ENCODE results near the gene MKKS. TPM values are rescaled to one million over a fixed set of nuclear protein-coding genes. Genes with fewer than 3 reads are reported as not detected.

MKKS gene
- polyA plus RNA-seq, 1 of the 3 experiments (the other 2 are of a cell fraction), result 10.1 TPM

DNA sequence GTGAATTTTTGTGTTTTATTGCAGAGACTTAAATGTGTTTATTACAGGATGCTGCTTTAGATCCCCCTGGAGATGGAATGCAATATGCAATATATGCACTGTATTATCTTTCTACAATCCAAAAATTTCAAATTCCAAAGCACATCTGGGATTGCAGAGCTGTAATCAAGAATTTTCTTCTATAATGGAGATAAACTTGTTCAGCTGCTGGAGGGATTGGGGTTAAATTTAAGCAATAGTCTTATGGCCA, 66.4 kb downstream of the MKKS start:
- Histone ChIP-seq H3K79me2 (ENCODE audit: insufficient read depth) (no peaks in the 10 kb centered on the region), H3K4me1 (ENCODE audit: control insufficient read depth in 1 of 2, insufficient read depth in 2 of 2, low read depth in 1 of 2, low read length in 1 of 2) (peaks cover 0 to 8% of the 10 kb centered on the region in 2 experiments; a peak in 2 of 4 replicates), H3K9me3 (no peaks in the 10 kb centered on the region), H4K20me1 (ENCODE audit: insufficient read depth) (no peaks in the 10 kb centered on the region), H3K9ac (no peak overlapping the region), H2AFZ (ENCODE audit: low read depth) (no peak overlapping the region), H3K4me3 (ENCODE audit: low read depth in 2 of 2, low read length in 1 of 2) (no peak overlapping the region), H3K27ac (ENCODE audit: low read depth in 2 of 2, low read length in 1 of 2) (no peak overlapping the region), H3K27me3 (ENCODE audit: insufficient read depth) (no peaks in the 10 kb centered on the region), H3K36me3 (replicated peaks in 1 of 2; ENCODE audit: control insufficient read depth in 1 of 2, insufficient read depth in 2 of 2, low read length in 1 of 2) (no peaks in the 10 kb centered on the region), H3K9me2 (no peaks in the 10 kb centered on the region), H3F3A (replicated peaks; ENCODE audit: insufficient read depth) (peaks cover 9% of the 10 kb centered on the region), H3K4me2 (no peak overlapping the region)
- TF ChIP-seq NFIC (IDR thresholded peaks at IDR 0.05; ENCODE audit: borderline replicate concordance) (no peak), SMC3 (IDR thresholded peaks at IDR 0.05; ENCODE audit: low read depth, low read length) (no peak), ELF1 (IDR thresholded peaks at IDR 0.05) (no peak), TAF1 (IDR thresholded peaks at IDR 0.05; ENCODE audit: borderline replicate concordance, low read depth, low read length) (no peak), FOXM1 (IDR thresholded peaks at IDR 0.05; ENCODE audit: low read depth) (no peak), CTCF (IDR thresholded peaks at IDR 0.05) (no peak), MEF2A (IDR thresholded peaks at IDR 0.05; ENCODE audit: borderline replicate concordance, low read depth) (no peak), RXRA (IDR thresholded peaks at IDR 0.05; ENCODE audit: borderline replicate concordance, low read depth) (no peak), YY1 (IDR thresholded peaks at IDR 0.05; ENCODE audit: low read depth) (no peak), NRF1 (IDR thresholded peaks at IDR 0.05; ENCODE audit: low read depth, low read length) (no peak)
- TF ChIP-seq, protein P1, sequence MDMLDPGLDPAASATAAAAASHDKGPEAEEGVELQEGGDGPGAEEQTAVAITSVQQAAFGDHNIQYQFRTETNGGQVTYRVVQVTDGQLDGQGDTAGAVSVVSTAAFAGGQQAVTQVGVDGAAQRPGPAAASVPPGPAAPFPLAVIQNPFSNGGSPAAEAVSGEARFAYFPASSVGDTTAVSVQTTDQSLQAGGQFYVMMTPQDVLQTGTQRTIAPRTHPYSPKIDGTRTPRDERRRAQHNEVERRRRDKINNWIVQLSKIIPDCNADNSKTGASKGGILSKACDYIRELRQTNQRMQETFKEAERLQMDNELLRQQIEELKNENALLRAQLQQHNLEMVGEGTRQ (IDR thresholded peaks at IDR 0.05; ENCODE audit: borderline replicate concordance, low read depth, low read length), result no peak
- ChIA-PET POLR2A (no interaction called here), CTCF (interaction anchor here (1.0 to 1.1 kb wide), 2 partner anchors 181 to 389 kb away, joined by 3 to 4 read pairs; no protein-coding TSS in a partner anchor)
- no peak for DNase-seq

DNA sequence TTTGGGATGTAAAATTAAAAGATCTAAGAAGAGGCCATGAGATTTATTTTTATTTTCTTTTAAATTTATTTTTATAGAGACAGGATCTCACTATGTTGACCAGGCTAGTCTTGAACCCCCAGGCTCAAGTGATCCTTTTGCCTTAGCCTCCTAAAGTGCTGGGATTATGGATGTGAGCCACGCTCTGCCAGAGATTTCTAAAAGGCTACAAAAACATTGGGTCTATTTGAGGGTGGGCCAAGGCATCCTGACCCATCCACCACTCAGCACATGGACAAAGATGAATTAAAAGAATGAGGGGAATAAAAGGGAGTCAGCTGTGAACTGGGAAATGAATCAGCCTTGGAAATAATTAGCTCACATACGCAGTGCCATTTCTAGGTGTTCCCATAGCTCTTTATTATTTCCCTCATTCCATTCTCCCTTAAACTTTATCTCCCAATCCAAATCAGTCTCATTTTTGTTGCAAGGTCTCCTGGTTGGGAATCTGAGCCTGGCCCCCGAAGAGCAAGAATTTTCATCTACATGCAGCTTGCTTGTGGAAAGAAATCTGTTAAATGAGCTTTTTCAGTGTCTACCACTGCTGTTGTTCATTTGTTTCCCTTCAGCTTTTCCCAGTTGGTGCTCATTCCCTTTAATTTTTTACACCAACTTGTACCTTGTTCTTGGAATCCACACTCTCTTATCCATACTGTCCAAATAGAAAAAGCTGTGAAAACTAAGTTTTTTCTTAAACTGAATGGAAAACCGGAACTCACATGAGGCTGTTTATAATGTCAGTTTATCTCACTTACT, 66.9 kb downstream of the MKKS start:
- POLR2A ChIA-PET, result no interaction called here
- TF ChIP-seq EZH2phosphoT487 (IDR thresholded peaks at IDR 0.05; ENCODE audit: borderline replicate concordance, low read depth), result no peak
- TF ChIP-seq GABPA (IDR thresholded peaks at IDR 0.05; ENCODE audit: low read depth), result no peak
- no peak for TF ChIP-seq TEAD4 (IDR thresholded peaks at IDR 0.05; ENCODE audit: borderline replicate concordance, insufficient read depth)
- TF ChIP-seq RFX5 (IDR thresholded peaks at IDR 0.05; ENCODE audit: low read length), result no peak
- TF ChIP-seq SMC3 (IDR thresholded peaks at IDR 0.05; ENCODE audit: low read depth, low read length), result no peak
- no peak for TF ChIP-seq FOXM1 (IDR thresholded peaks at IDR 0.05; ENCODE audit: low read depth)
- TF ChIP-seq, protein P2, sequence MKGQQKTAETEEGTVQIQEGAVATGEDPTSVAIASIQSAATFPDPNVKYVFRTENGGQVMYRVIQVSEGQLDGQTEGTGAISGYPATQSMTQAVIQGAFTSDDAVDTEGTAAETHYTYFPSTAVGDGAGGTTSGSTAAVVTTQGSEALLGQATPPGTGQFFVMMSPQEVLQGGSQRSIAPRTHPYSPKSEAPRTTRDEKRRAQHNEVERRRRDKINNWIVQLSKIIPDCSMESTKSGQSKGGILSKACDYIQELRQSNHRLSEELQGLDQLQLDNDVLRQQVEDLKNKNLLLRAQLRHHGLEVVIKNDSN (IDR thresholded peaks at IDR 0.05; ENCODE audit: borderline replicate concordance, low read depth), result no peak
- TF ChIP-seq RCOR1 (IDR thresholded peaks at IDR 0.05; ENCODE audit: low read length), result no peak
- TF ChIP-seq, protein P1 (IDR thresholded peaks at IDR 0.05; ENCODE audit: borderline replicate concordance, low read depth, low read length), result no peak
- TF ChIP-seq FOXJ3 (CRISPR knock-in tag; IDR thresholded peaks at IDR 0.05), result no peak
- no peak for TF ChIP-seq MXI1 (IDR thresholded peaks at IDR 0.05; ENCODE audit: low read depth, low read length)
- no peak for TF ChIP-seq REST (IDR thresholded peaks at IDR 0.05; ENCODE audit: low read depth, low read length)

More for the DNA sequence above, 66.9 kb downstream of the MKKS start:
- no peak for DNase-seq
- 74% methylated on average over 4 of the region's 4 CpGs for whole genome bisulfite sequencing (ENCODE audit: low lambda C conversion rate)
- Histone ChIP-seq H3K4me1 (ENCODE audit: control insufficient read depth in 1 of 2, insufficient read depth in 2 of 2, low read depth in 1 of 2, low read length in 1 of 2) (peaks cover 0 to 8% of the 10 kb centered on the region in 2 experiments; a peak in 2 of 4 replicates), H3F3A (replicated peaks; ENCODE audit: insufficient read depth) (peaks cover 9% of the 10 kb centered on the region), H4K20me1 (ENCODE audit: insufficient read depth) (no peaks in the 10 kb centered on the region), H3K79me2 (ENCODE audit: insufficient read depth) (no peaks in the 10 kb centered on the region), H2AFZ (ENCODE audit: low read depth) (no peak overlapping the region), H3K9me3 (no peaks in the 10 kb centered on the region), H3K9me2 (no peaks in the 10 kb centered on the region), H3K4me3 (ENCODE audit: low read depth in 2 of 2, low read length in 1 of 2) (no peak overlapping the region), H3K27ac (ENCODE audit: low read depth in 2 of 2, low read length in 1 of 2) (no peak overlapping the region), H3K4me2 (no peak overlapping the region), H3K9ac (no peak overlapping the region), H3K27me3 (ENCODE audit: insufficient read depth) (no peaks in the 10 kb centered on the region), H3K36me3 (replicated peaks in 1 of 2; ENCODE audit: control insufficient read depth in 1 of 2, insufficient read depth in 2 of 2, low read length in 1 of 2) (no peaks in the 10 kb centered on the region)
- CTCF ChIA-PET, result interaction anchor here (1.0 to 1.1 kb wide), 2 partner anchors 180 to 389 kb away, joined by 3 to 4 read pairs; no protein-coding TSS in a partner anchor
